K562 (cell line): Measurements from ENCODE around the gene NDUFV3. TPM values are rescaled to one million over a fixed set of nuclear protein-coding genes. Genes with fewer than 3 reads are reported as not detected.

Experiments
- CHD7 ChIP-seq: fragments of 200-600 bp; sonication (generic); IDR thresholded peaks from one replicate; pipeline ENCODE4 v1.6.1; 2012; ENCODE audit warnings: mild to moderate bottlenecking, low read depth, low read length, inconsistent platforms
- ELF4 ChIP-seq: fragments of 450-650 bp; formaldehyde crosslinking; IDR thresholded peaks from 2 replicates; pipeline ENCODE4 v1.4.0; 2022; ENCODE audit warnings: missing genetic modification characterization
- ETV6 ChIP-seq, 3 experiments: fragments of 150-350 bp in 1 of 3; sonication (generic) in 1 of 3; formaldehyde crosslinking in 1 of 3; IDR thresholded peaks; 2 replicates each; pipeline versions ENCODE4 v1.6.1 to v1.8.0; 2014 to 2022; ENCODE audit warnings: borderline replicate concordance in 2 of 3, low read depth in 2 of 3, antibody characterized with exemption in 1 of 3, low read length in 1 of 3, mild to moderate bottlenecking in 1 of 3, missing genetic modification reagents in 1 of 3
- HMGN3 ChIP-seq: IDR thresholded peaks from 2 replicates; pipeline ENCODE4 v1.6.1; 2011; ENCODE audit warnings: borderline replicate concordance, low read depth, mild to moderate bottlenecking, mixed read lengths, low read length; ENCODE audit not compliant: insufficient read length; ENCODE audit errors: extremely low read depth
- SOX6 ChIP-seq: fragments of 450-650 bp; IDR thresholded peaks from 2 replicates; pipeline ENCODE4 v1.6.1; 2014; ENCODE audit warnings: mild to moderate bottlenecking
- ZBTB8A ChIP-seq: fragments of 450-650 bp; IDR thresholded peaks from 2 replicates; pipeline ENCODE4 v1.6.1; 2018; ENCODE audit warnings: mild to moderate bottlenecking, moderate library complexity; ENCODE audit not compliant: partially characterized antibody
- ZBTB9 ChIP-seq: fragments of 450-650 bp; formaldehyde crosslinking; IDR thresholded peaks from 2 replicates; pipeline ENCODE4 v1.4.0; 2020; ENCODE audit warnings: mild to moderate bottlenecking, moderate library complexity
- ZEB2 ChIP-seq: fragments of 450-650 bp; IDR thresholded peaks from 2 replicates; pipeline ENCODE4 v1.6.1; 2016
- ZNF280A ChIP-seq: fragments of 450-650 bp; IDR thresholded peaks from 2 replicates; pipeline ENCODE4 v1.6.1; 2018; ENCODE audit warnings: mild to moderate bottlenecking, low read depth; ENCODE audit not compliant: partially characterized antibody
- ZNF76 ChIP-seq: fragments of 250-450 bp; sonication (Bioruptor Pico); IDR thresholded peaks from 2 replicates; pipeline ENCODE4 v1.4.0; 2020; ENCODE audit warnings: mild to moderate bottlenecking, moderate library complexity, borderline replicate concordance
- ZNF780A ChIP-seq: fragments of 250-450 bp; sonication (Bioruptor Pico); IDR thresholded peaks from 2 replicates; pipeline ENCODE4 v1.5.0; 2021; ENCODE audit warnings: mild to moderate bottlenecking
- polyA plus RNA-seq, 8 experiments: library from polyadenylated mRNA; depleted of rRNA in 4 of 8; stranded (reverse) in 5 of 8; unstranded in 3 of 8; fragments of >200 nt; fragmentation: Nextera tagmentation in 2 of 8; fragmentation: Illumina TruSeq in 1 of 8; extraction: Ambion mirVana in 2 of 8; extraction: Trizol in 1 of 8; gene quantifications; 2 replicates each; pipeline versions ENCODE4 v1.2.1 to v1.2.3, GENCODE V29; 2011 to 2014; ENCODE audit warnings: inconsistent platforms in 1 of 8, missing spikeins in 1 of 8
- total RNA-seq, 7 experiments: library from RNA; depleted of rRNA in 6 of 7; stranded (reverse); fragments of >200 nt in 6 of 7; fragmentation: Illumina TruSeq in 2 of 7; extraction: Trizol in 2 of 7; gene quantifications; 2 replicates each; pipeline versions ENCODE4 v1.2.1 to v1.2.3, GENCODE V29; 2011 to 2021; ENCODE audit warnings: low replicate concordance in 1 of 7

Gene NDUFV3
- total and polyA plus RNA-seq, 9 of the 15 experiments (the other 6 are each of a cell fraction or from before 2014, with no cell fraction given), result 19.1 to 87.8 (median 74.3) TPM

GRCh38 chr21:42929969-42930368, 36.9 kb downstream of the NDUFV3 start (continued):
- TF ChIP-seq CHD7 (no peak), SOX6 (peak; percentile 82), ZBTB9 (CRISPR knock-in tag) (no peak), ZNF780A (CRISPR knock-in tag) (no peak), HMGN3 (no peak), ZBTB8A (no peak), ZNF76 (CRISPR knock-in tag) (no peak), ZEB2 (peak; percentile 88), ZNF280A (no peak), ELF4 (CRISPR knock-in tag) (no peak), ETV6 (IDR thresholded peaks at IDR 0.05; ENCODE audit: borderline replicate concordance in 1 of 2, low read depth in 2 of 2, low read length in 1 of 2) (no peak), ETV6 (CRISPR knock-in tag; IDR thresholded peaks at IDR 0.05; ENCODE audit: borderline replicate concordance) (no peak)
